HFF-Myc (cell line): ENCODE data around the gene CEMP1.
A peak's percentile ranks its signal among the peaks of the same experiment; 100 is the strongest.
"Not testable (repeated sequence)": the region's sequence is repeated elsewhere in the genome, so short reads cannot be mapped to it uniquely, and the experiment has no call there.

Experiments used
- DNase-seq: peaks from one replicate; pipeline ENCODE4 v3.0.0-alpha.2; 2011; ENCODE audit warnings: low read depth; ENCODE audit errors: extremely low read depth
- H3K4me3 ChIP-seq: replicated peaks from 2 replicates; pipeline ENCODE4 v1.5.1; 2011; ENCODE audit warnings: low read depth, mild to moderate bottlenecking, control low read depth, low read length
- CTCF ChIP-seq: IDR thresholded peaks from 2 replicates; pipeline ENCODE4 v1.5.1; 2012; ENCODE audit warnings: mild to moderate bottlenecking, low read depth, low read length, control low read depth; ENCODE audit errors: missing control alignments

Gene CEMP1

DNA sequence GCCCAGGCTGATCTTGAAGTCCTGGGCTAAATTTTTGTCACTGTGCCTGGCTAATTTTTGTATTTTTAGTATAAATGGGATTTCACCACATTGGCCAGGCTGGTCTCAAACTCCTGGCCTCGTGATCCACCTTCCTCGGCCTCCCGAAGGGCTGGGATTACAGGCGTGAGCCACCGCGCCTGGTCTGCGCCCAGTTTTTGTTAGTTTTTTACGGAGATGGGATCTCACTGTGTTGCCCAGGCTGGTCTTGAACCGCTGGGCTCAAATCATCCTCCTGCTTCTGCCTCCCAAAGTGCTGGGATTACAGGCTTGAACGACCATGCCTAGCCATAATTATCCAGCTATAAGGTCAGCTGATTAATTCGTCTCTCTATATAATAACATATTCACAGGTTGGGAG lies 2.7 kb upstream of the CEMP1 start:
- no peak overlapping the region for H3K4me3 ChIP-seq
- DNase-seq, result no peak
- TF ChIP-seq CTCF, result no peak

GRCh38 chr16:2533142-2533755 lies 2.0 kb upstream of the CEMP1 start:
- peak overlapping the region; percentile 47; the same call in 1 of the 2 replicates for H3K4me3 ChIP-seq
- DNase-seq, result not testable (repeated sequence)

GRCh38 chr16:2532494-2533141 lies 1.4 kb upstream of the CEMP1 start:
- no peak for DNase-seq
- peak overlapping the region; percentile 47 for H3K4me3 ChIP-seq
- TF ChIP-seq CTCF, result no peak

DNA sequence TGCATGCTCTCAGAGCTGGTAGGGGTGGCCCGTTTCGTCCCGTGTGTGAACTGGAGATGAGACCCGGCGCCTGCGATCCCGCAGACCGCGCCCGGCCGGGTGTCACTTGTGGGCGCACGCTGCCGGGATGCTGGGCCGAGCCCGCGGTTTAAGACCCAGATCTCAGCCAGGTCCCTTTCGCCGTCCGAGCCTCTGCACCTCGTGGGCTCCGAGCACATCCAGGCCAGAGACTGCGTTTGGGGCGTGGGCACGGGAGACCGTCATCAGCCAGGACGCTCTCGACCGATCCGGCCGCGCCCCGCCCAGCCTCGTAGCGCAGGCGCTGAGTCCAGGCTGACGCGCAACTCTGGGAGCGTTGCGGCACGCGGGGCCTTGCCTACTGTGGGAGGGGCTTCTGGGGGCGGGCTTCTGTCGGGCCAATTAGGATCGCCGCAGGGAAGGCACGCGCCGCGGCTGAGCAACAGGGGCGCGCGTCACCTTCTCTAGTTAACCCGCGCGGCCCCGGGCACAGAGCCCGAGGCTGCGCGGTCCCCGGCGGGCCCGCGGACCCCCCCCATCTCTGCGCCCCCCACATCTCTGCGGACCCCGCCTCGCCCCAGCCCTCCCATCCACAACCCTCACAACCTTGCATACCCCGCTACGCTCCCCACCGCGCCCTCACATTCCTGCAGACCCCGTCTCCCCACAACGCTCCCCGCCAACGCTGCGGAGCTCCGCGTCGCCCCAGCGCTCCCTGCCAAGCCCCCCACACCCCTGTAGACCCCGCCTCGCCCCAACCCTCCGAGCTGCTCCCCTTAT lies 687 bp upstream of the CEMP1 start:
- no peak for TF ChIP-seq CTCF
- peak overlapping the region; percentile 47 for H3K4me3 ChIP-seq
- DNase-seq, result peak; percentile 85

DNA sequence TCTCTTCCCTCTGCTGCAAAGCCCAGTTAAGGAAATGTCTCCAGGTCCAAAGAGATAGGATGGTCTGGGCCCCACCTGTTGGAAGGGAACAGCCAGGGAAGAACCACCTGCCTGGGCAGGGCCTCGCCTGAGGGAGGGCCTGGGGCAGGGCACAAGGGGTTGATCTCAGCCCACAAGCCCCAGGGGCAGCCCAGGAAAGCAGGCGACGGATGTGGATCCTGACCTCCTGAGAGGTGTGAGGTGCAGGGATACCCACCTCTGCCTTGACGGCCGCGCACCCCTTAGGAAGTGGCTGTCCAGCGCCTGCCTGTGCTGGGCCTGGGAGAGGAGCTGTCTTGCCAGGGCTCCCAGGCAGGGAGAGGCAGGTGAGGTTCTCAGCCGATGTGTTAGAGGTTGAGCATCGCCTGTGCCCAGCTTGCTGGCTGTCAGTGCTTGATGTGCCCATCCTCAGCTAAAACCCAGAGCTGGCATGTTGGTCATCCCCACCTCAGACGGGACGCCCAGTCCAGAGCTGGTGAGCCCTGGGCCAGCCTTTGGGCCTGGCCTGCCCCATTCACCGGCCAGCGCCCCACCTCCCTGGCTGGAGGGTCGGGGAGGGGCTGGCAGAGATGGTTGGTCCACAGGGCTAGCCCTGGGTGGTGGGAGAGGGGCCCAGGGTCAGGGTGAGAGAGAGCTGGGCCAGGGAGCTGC lies 434 bp downstream of the CEMP1 start:
- TF ChIP-seq CTCF, result no peak
- DNase-seq, result no peak
- H3K4me3 ChIP-seq, result peak overlapping the region; percentile 47; the same call in 1 of the 2 replicates

DNA sequence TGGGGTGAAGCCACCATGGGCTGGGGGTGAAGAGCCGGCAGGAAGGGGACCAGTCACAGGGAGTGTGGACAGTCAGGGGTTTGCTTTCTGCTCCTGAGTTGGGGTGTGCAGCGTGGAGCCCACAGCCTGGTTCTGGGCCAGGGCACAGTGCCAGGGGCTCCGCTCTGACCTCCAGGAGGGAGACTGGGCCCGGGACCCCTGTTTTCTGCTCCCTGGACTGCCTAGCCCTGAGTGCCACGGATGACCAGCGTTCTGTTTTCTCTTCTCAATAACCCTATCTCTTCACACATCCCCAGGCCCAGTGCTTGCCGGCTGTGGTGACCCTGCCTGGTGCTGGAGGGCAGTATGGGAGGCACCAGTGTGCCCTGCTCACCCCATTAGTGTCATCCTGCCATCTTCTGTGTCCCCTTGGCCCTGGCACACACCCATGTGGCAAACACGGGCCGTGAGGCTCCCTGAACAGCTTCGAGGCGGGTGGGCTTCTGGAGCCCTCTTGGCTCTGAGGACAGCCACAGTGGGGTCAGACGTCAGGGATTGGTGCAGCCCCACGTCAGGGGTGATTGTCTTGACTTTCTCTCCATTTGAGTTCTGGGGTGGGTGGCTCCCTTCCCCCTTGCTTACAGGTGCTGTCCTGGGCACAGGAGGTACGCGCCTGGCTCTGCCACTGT lies 1.1 kb downstream of the CEMP1 start:
- no peak overlapping the region for H3K4me3 ChIP-seq
- DNase-seq, result no peak
- TF ChIP-seq CTCF, result no peak
